MCF 10A (cell line): ENCODE measurements around the gene TNRC18. TPM values are rescaled to one million over a fixed set of nuclear protein-coding genes. Genes with fewer than 3 reads are reported as not detected.

Experiments used
- BruUV-seq: library from RNA; stranded (reverse); fragments of 400-500 nt; replicated peaks from 2 replicates; lab custom pipeline; 2021; lab: Mats Ljungman, UMichigan
- CTCF ChIA-PET: fragments of 300-600 bp; sonication (Branson Sonifier 250); formaldehyde crosslinking; extraction: SDS; loops from one replicate; lab custom pipeline; 2021; ENCODE audit warnings: antibody characterized with exemption, inconsistent platforms; lab: Yijun Ruan, JAX
- POLR2A ChIA-PET: fragments of 300-600, 350-650 bp; sonication (Branson Sonifier 250); formaldehyde crosslinking; extraction: SDS; loops from one replicate; lab custom pipeline; 2020; ENCODE audit warnings: antibody characterized with exemption, inconsistent platforms; lab: Yijun Ruan, JAX
- DNase-seq: peaks from one replicate; pipeline ENCODE4 v3.0.0-alpha.2; 2018; ENCODE audit not compliant: unreplicated experiment
- H3K27ac Mint-ChIP-seq: one replicate; pipeline ENCODE4 v1.8.0; 2022; ENCODE audit warnings: mild to moderate bottlenecking, low read depth, mixed read lengths; ENCODE audit not compliant: unreplicated experiment
- H3K27me3 Mint-ChIP-seq: one replicate; pipeline ENCODE4 v1.8.0; 2022; ENCODE audit warnings: mixed read lengths; ENCODE audit not compliant: insufficient read depth, unreplicated experiment
- H3K36me3 Mint-ChIP-seq: one replicate; pipeline ENCODE4 v1.8.0; 2022; ENCODE audit warnings: mild to moderate bottlenecking, moderate library complexity, mixed read lengths; ENCODE audit not compliant: insufficient read depth, unreplicated experiment
- H3K4me1 Mint-ChIP-seq: one replicate; pipeline ENCODE4 v1.8.0; 2022; ENCODE audit warnings: mixed read lengths; ENCODE audit not compliant: insufficient read depth, unreplicated experiment
- H3K4me3 Mint-ChIP-seq: one replicate; pipeline ENCODE4 v1.8.0; 2022; ENCODE audit warnings: mild to moderate bottlenecking, moderate library complexity, mixed read lengths; ENCODE audit not compliant: unreplicated experiment
- H3K9me3 Mint-ChIP-seq: one replicate; pipeline ENCODE4 v1.8.0; 2022; ENCODE audit warnings: mixed read lengths; ENCODE audit not compliant: unreplicated experiment
- intact Hi-C: fragments of 100-400 bp; cut with micrococcal nuclease; formaldehyde crosslinking; loops from 2 replicates; pipeline ENCODE4 v1.14.1; 2022
- total RNA-seq: library from RNA; stranded (reverse); gene quantifications from 2 replicates; pipeline ENCODE4 v1.2.3, GENCODE V29; 2022
- TF ChIP-seq, protein P1 (sequence below): fragments of 200-600 bp; IDR thresholded peaks from one replicate; pipeline ENCODE4 v1.8.0; 2022; ENCODE audit warnings: antibody characterized with exemption, mild to moderate bottlenecking; ENCODE audit not compliant: unreplicated experiment

The TNRC18 gene
- total RNA-seq, 1 experiment from 2014 or later = 132 TPM

DNA sequence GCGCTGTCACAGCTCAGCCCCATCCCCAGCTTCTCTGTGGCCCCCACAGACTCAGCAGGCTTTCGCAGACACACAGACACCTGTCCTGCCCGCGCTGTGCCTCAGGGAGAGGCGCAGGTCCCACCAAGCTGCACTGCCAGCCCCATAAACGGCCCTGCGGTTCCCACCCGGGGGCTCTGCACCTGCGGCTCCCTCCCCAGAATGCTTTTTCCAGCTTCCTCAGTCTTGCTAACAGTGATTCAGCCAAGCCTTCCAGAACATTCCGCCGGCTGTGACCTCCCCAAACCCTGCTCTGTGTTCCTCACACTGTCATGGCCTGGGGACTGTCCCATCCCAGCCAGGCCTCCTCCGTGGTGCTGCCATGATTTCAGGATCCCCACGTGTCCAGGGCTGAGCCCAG is 27.8 kb upstream of the TNRC18 start:
- ChIA-PET POLR2A (interaction anchor here (0.6 to 1.8 kb wide), 2 partner anchors 26 to 55 kb away, joined by 3 to 11 read pairs; no protein-coding TSS in a partner anchor), CTCF (interaction anchor here (0.6 to 2.8 kb wide), 10 partner anchors 10 to 211 kb away, joined by 3 to 18 read pairs (median 5); no protein-coding TSS in a partner anchor)
- H3K9me3 Mint-ChIP-seq = no peaks in the 10 kb centered on the region
- TF ChIP-seq, protein P1, sequence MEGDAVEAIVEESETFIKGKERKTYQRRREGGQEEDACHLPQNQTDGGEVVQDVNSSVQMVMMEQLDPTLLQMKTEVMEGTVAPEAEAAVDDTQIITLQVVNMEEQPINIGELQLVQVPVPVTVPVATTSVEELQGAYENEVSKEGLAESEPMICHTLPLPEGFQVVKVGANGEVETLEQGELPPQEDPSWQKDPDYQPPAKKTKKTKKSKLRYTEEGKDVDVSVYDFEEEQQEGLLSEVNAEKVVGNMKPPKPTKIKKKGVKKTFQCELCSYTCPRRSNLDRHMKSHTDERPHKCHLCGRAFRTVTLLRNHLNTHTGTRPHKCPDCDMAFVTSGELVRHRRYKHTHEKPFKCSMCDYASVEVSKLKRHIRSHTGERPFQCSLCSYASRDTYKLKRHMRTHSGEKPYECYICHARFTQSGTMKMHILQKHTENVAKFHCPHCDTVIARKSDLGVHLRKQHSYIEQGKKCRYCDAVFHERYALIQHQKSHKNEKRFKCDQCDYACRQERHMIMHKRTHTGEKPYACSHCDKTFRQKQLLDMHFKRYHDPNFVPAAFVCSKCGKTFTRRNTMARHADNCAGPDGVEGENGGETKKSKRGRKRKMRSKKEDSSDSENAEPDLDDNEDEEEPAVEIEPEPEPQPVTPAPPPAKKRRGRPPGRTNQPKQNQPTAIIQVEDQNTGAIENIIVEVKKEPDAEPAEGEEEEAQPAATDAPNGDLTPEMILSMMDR = no peak
- no TSS peak for BruUV-seq
- H3K36me3 Mint-ChIP-seq = peaks cover 12% of the 10 kb centered on the region
- intact Hi-C loops = loop anchor here (2.0 to 10.0 kb wide), 2 partner anchors 211 to 607 kb away; no protein-coding TSS in a partner anchor
- peaks cover 6% of the 10 kb centered on the region for H3K27me3 Mint-ChIP-seq
- no peak for DNase-seq
- no peak overlapping the region for H3K4me3 Mint-ChIP-seq
- peaks cover 7% of the 10 kb centered on the region for H3K4me1 Mint-ChIP-seq
- no peak overlapping the region for H3K27ac Mint-ChIP-seq

GRCh38 chr7:5450549-5451327 is 27.1 kb upstream of the TNRC18 start:
- ChIA-PET POLR2A (interaction anchor here (1.0 to 1.8 kb wide), 2 partner anchors 54 to 211 kb away, joined by 5 to 11 read pairs; no protein-coding TSS in a partner anchor), CTCF (interaction anchor here (0.6 to 2.8 kb wide), 19 partner anchors 11 to 593 kb away, joined by 3 to 18 read pairs (median 4); no protein-coding TSS in a partner anchor)
- DNase-seq = peak; percentile 46
- intact Hi-C loops = loop anchor here (1.0 to 10.0 kb wide), 3 partner anchors 54 to 606 kb away; no protein-coding TSS in a partner anchor
- H3K9me3 Mint-ChIP-seq = no peaks in the 10 kb centered on the region
- H3K4me3 Mint-ChIP-seq = no peak overlapping the region
- no peak overlapping the region for H3K27ac Mint-ChIP-seq
- no TSS peak for BruUV-seq
- TF ChIP-seq, protein P1 = peak; percentile 56
- peaks cover 7% of the 10 kb centered on the region for H3K4me1 Mint-ChIP-seq
- no peaks in the 10 kb centered on the region for H3K27me3 Mint-ChIP-seq
- peaks cover 12% of the 10 kb centered on the region for H3K36me3 Mint-ChIP-seq

DNA sequence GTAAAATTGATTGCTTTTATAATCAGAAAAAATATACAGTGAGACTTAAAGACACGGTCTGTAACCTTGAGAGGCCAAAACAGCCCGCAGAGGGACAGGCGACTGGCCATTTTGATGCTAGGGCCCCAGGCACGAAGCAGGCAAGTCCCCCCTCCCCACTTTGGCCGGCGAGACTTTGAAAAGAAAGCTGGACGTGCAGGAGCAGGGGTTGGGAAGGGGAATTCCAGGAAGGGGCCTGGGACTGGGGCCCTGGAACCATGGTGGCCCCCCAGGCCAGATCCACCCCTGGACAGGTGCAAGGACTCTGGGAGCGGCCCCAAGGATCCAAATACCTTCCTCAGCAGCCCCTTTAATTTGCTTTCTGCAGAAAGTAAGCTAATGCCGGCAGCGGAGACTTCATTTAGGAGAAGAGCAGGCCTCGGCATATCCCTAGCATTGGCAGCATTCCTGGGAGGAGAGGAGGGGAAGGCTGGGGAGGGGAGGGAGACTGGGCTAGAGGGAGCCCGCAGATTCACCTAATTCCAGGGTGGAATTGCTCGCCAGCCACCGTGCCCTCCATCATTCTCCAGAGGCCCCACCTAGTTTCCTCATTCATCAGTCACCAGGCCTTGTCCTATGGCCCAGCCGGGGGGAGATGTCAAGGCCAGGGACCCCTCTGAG is 24.9 kb upstream of the TNRC18 start:
- Mint-ChIP-seq H3K27ac (no peak overlapping the region), H3K4me3 (no peak overlapping the region), H3K9me3 (no peaks in the 10 kb centered on the region), H3K27me3 (no peaks in the 10 kb centered on the region), H3K4me1 (peaks cover 7% of the 10 kb centered on the region), H3K36me3 (peaks cover 20% of the 10 kb centered on the region)
- no TSS peak for BruUV-seq
- DNase-seq = no peak
- intact Hi-C loops = no loop called here
- CTCF ChIA-PET = interaction anchor here (0.5 to 2.5 kb wide), 4 partner anchors 84 to 653 kb away, joined by 3 to 11 read pairs (median 4); no protein-coding TSS in a partner anchor
- TF ChIP-seq, protein P1 = no peak
- POLR2A ChIA-PET = interaction anchor here (0.6 to 2.0 kb wide), 5 partner anchors 9 to 616 kb away, joined by 3 to 9 read pairs (median 3); partner anchors contain the start of gene TNRC18
